Lower leg skin (tissue), 3 donors: ENCODE data around the gene CRAMP1.

Experiments
- POLR2A ChIP-seq, 2 donors: fragments of 450-650 bp; IDR thresholded peaks; one replicate each; pipeline ENCODE4 v1.6.1; 2016 to 2017; ENCODE audit warnings: antibody characterized with exemption in 2 of 2, mild to moderate bottlenecking in 1 of 2, moderate library complexity in 1 of 2
- TF ChIP-seq, protein P1 (sequence below), 3 donors: fragments of 450-650 bp; IDR thresholded peaks; one replicate each; pipeline ENCODE4 v1.5.1; 2016; ENCODE audit warnings: antibody characterized with exemption in 3 of 3, mild to moderate bottlenecking in 3 of 3, moderate library complexity in 2 of 3

GRCh38 chr16:1657841-1658240 is 45.7 kb downstream of the CRAMP1 start:
- TF ChIP-seq, protein P1, sequence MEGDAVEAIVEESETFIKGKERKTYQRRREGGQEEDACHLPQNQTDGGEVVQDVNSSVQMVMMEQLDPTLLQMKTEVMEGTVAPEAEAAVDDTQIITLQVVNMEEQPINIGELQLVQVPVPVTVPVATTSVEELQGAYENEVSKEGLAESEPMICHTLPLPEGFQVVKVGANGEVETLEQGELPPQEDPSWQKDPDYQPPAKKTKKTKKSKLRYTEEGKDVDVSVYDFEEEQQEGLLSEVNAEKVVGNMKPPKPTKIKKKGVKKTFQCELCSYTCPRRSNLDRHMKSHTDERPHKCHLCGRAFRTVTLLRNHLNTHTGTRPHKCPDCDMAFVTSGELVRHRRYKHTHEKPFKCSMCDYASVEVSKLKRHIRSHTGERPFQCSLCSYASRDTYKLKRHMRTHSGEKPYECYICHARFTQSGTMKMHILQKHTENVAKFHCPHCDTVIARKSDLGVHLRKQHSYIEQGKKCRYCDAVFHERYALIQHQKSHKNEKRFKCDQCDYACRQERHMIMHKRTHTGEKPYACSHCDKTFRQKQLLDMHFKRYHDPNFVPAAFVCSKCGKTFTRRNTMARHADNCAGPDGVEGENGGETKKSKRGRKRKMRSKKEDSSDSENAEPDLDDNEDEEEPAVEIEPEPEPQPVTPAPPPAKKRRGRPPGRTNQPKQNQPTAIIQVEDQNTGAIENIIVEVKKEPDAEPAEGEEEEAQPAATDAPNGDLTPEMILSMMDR (IDR thresholded peaks at IDR 0.05), result no peak
- no peak for TF ChIP-seq POLR2A (IDR thresholded peaks at IDR 0.05)
